ENCODE data around the gene NLRC5. TPM values are rescaled to one million over a fixed set of nuclear protein-coding genes. Genes with fewer than 3 reads are reported as not detected.
"Not testable (repeated sequence)": the region's sequence is repeated elsewhere in the genome, so short reads cannot be mapped to it uniquely, and the experiment has no call there.

NLRC5 gene
- total RNA-seq, 2 experiments from 2014 or later: 259 to 263 TPM

DNA sequence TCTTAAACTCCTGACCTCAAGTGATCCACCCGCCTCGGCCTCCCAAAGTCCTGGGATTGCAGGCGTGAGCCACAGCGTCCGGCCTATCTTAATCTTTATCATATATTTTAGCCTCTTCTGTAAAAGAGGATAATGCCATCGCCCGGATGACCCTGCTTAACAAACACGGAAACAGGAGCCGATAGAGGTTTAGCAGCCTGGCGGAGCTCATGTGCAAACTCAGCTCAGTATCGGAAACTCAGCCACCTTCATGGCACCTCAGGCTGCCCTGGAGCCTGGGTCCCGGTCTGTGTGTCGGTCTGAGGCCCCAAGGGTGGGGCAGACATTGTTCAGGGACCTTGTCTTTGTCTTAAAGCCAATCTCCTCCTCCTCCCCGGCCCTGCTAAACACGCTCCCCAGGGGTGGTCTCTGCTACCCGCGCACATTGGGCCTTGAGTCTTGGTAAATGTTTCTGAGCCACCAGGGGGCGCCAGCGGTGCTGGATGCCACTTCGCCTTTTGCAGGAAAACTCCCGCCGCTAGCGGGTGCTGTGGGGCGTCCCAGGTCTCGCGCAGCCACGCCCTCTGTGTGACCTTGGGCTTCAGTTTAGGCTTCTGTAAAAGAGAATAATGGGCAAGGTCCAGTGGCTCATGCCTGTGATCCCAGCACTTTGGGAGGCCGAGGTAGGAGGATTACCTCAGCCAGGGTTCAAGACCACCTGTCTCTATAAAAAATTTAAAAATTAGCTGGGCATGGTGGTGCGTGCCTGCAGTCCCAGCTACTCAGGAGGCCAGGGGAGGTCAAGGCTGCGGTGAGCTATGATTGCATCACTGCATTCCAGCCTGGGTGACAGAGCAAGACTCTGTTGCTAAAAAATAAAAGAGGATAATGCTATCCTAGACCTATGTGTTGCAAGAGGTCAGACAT lies 24.9 kb upstream of the NLRC5 start:
- Mint-ChIP-seq H3K36me3 (ENCODE audit: low read depth) (no peaks in the 10 kb centered on the region), H3K4me1 (peaks cover 19% of the 10 kb centered on the region), H3K9me3 (no peaks in the 10 kb centered on the region), H3K4me3 (no peak overlapping the region), H3K27ac (no peak overlapping the region), H3K27me3 (no peaks in the 10 kb centered on the region)
- peak; percentile 96 for DNase-seq
- ChIA-PET CTCF (interaction anchor here (0.7 to 5.5 kb wide), 45 partner anchors 9 to 418 kb away, joined by 3 to 42 read pairs (median 4); partner anchors contain the start of gene NLRC5), POLR2A (interaction anchor here (0.8 to 4.0 kb wide), 5 partner anchors 20 to 82 kb away, joined by 5 to 16 read pairs (median 6); partner anchors contain the start of gene NLRC5)

DNA sequence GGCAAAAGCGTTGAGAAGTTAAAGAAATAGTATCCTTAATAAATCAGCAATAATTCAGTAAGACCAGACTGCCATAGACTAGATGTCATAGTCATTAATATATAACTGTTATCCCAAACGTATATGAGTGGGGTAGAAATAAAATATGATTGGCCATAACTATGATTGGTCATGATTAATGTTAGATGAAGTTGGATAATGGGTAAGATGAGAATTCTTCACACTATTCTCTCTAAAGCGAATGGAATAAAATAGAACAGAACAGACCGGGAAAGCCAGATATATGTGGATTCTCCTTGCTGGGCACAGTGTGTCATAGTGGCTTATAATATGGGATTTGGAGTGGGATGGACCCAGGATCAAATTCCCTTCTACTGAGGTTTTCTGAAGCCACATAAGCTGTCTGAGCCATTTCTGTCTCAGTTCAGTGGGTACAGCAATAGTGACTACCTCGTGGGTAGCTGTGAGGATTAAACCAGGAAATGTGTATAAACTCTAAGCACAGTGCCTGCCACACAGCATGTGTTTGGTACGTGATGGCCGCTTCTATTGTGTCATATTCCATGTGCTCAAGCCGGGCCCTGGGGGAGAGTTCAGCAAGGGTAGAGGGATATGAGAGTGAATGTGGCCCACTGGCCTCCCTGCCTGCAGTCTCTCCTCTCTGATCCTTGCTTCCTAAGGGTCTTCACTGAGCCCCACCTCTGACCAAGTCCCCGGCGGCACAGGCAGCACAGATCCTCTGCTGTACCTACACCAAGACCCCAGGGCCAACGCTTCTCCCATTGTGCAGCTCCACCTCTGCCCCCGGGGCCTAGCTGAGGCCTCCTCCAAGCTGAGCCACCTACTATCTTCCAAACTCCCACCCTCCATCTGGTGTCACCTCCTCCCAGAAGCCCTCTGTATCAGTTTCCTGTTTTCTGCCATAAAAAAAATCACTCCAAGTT lies 23.9 kb upstream of the NLRC5 start:
- peak overlapping the region; percentile 62 for H3K27ac Mint-ChIP-seq
- H3K4me1 Mint-ChIP-seq: peaks cover 19% of the 10 kb centered on the region
- no peaks in the 10 kb centered on the region for H3K36me3 Mint-ChIP-seq (ENCODE audit: low read depth)
- POLR2A ChIA-PET: interaction anchor here (1.1 to 4.0 kb wide), 6 partner anchors 12 to 76 kb away, joined by 4 to 16 read pairs (median 6); partner anchors contain the start of gene NLRC5
- no peaks in the 10 kb centered on the region for H3K27me3 Mint-ChIP-seq
- no peaks in the 10 kb centered on the region for H3K9me3 Mint-ChIP-seq
- H3K4me3 Mint-ChIP-seq: no peak overlapping the region
- CTCF ChIA-PET: interaction anchor here (0.7 to 5.5 kb wide), 28 partner anchors 7 to 419 kb away, joined by 3 to 42 read pairs (median 5); partner anchors contain the start of gene NLRC5
- no peak for DNase-seq

DNA sequence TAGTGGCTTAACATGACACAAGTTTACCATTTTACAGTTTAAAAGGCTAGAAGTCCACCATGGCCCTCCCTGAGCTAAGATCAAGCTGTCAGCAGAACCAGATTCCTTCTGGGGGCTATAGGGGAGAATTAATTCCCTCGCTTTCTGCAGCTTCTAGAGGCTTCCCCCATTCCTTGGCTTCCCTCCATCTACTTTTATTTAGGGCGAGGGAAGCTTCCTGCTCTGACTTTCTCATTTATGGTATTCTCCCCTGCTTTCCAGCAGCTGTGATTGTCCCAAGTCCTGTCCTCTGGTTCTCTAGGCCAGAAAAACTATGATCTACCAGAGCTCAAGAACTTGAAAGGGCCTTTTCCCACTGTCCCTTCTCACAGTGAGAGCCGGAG lies 23.3 kb upstream of the NLRC5 start:
- peaks cover 20% of the 10 kb centered on the region for H3K4me1 Mint-ChIP-seq
- no peaks in the 10 kb centered on the region for H3K27me3 Mint-ChIP-seq
- CTCF ChIA-PET: interaction anchor here (1.1 to 5.5 kb wide), 9 partner anchors 8 to 90 kb away, joined by 3 to 42 read pairs (median 5); partner anchors contain the start of gene NLRC5
- no peak overlapping the region for H3K4me3 Mint-ChIP-seq
- no peak for DNase-seq
- H3K9me3 Mint-ChIP-seq: no peaks in the 10 kb centered on the region
- peak overlapping the region; percentile 62 for H3K27ac Mint-ChIP-seq
- POLR2A ChIA-PET: interaction anchor here (0.8 to 4.0 kb wide), 6 partner anchors 11 to 75 kb away, joined by 3 to 16 read pairs (median 5); partner anchors contain the start of gene NLRC5
- no peaks in the 10 kb centered on the region for H3K36me3 Mint-ChIP-seq (ENCODE audit: low read depth)

DNA sequence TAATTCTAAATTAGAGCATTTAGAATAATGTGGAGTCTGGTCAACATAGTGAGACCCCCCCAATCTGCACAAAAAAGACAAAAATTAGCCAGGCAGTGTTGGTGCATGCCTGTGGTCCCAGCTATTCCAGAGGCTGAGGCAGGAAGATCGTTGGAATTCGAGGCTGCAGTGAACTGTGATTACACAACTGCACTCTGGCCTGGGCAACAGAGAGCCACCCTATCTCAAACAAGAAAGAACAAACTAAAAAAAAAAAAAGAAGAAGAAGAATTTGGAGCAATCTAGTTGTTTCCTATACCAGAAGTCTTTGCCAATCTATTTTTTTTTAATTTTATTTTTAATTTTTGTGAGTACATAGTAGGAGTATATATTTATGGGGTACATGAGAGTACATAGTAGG lies 21.6 kb upstream of the NLRC5 start:
- ChIA-PET CTCF (interaction anchor here (0.7 to 5.5 kb wide), 4 partner anchors 9 to 22 kb away, joined by 3 to 40 read pairs (median 3); partner anchors contain the start of gene NLRC5), POLR2A (interaction anchor here (0.8 kb wide), 1 partner anchor 8 kb away, joined by 3 read pairs; no protein-coding TSS in a partner anchor)
- Mint-ChIP-seq H3K27me3 (no peaks in the 10 kb centered on the region), H3K4me3 (no peak overlapping the region), H3K36me3 (ENCODE audit: low read depth) (no peaks in the 10 kb centered on the region), H3K27ac (no peak overlapping the region), H3K9me3 (no peaks in the 10 kb centered on the region), H3K4me1 (peaks cover 22% of the 10 kb centered on the region)
- DNase-seq: no peak

DNA sequence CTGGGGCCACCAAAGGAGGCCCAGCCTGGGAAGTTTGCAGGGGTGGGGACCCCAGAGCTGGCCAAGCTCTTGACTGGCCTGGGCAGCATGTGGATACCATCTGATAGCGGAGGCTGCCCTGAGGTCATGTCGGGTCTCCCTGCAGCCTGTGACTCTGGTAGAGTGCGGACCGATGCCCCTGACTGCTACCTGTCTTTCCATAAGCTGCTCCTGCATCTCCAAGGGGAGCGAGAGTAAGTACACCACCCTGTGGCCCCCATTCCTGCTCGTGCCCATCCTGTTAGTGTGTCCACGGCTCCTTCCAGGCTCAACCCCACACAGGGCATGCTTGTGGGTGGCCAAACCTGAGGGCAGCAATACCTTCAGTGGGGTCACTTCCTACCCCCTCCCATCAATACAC lies 19.6 kb upstream of the NLRC5 start:
- no peak overlapping the region for H3K27ac Mint-ChIP-seq
- DNase-seq: no peak

DNA sequence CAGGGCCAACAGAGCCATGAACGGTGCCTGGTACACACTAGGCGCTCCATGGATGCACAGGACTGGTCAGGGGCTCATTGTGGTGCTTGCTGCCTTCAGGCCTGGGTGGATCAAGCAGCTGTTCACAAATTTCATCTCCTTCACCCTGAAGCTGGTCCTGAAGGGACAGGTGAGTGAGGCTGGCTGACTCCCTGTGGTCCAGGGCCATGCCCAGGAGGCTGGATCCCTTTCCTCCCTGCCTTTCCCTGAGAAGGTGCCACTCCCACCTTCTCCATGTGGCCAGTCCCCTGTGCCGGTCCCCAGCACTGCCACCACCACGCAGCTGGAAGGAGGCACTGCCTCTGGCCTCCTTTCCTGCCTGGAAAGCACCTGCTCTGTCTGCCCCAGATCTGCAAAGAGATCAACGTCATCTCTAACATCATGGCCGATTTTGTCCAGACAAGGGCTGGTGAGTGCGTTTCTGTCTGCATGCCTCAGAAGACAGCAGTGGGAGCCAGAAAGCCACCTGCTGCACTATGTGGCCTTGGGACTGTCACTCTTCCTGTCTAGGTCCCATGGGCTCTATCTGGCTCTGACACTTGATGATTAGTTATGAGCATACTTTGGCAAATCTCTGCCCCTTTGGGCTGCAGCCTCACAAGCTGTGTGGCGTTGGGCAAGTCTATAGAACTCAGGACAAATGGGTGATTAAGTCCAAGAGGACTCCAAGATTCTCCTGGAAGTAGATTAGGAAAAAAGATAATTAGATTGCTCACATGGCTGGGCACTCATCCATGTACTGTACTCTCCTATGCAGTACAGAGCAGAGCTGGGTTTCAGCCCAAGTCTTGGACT lies 18.2 kb upstream of the NLRC5 start:
- peaks cover 21% of the 10 kb centered on the region for H3K4me1 Mint-ChIP-seq
- H3K9me3 Mint-ChIP-seq: no peaks in the 10 kb centered on the region
- ChIA-PET POLR2A (interaction anchor here (1.4 kb wide), 1 partner anchor 10 kb away, joined by 3 read pairs; no protein-coding TSS in a partner anchor), CTCF (interaction anchor here (1.1 kb wide), 1 partner anchor 15 kb away, joined by 5 read pairs; no protein-coding TSS in a partner anchor)
- H3K27me3 Mint-ChIP-seq: no peaks in the 10 kb centered on the region
- no peaks in the 10 kb centered on the region for H3K36me3 Mint-ChIP-seq (ENCODE audit: low read depth)
- H3K4me3 Mint-ChIP-seq: no peak overlapping the region
- no peak overlapping the region for H3K27ac Mint-ChIP-seq
- no peak for DNase-seq

More for the DNA sequence above, 19.6 kb upstream of the NLRC5 start:
- Mint-ChIP-seq H3K4me3 (no peak overlapping the region), H3K36me3 (ENCODE audit: low read depth) (no peaks in the 10 kb centered on the region), H3K4me1 (peaks cover 26% of the 10 kb centered on the region), H3K9me3 (no peaks in the 10 kb centered on the region), H3K27me3 (no peaks in the 10 kb centered on the region)
- ChIA-PET CTCF (interaction anchor here (1.1 kb wide), 1 partner anchor 17 kb away, joined by 5 read pairs; no protein-coding TSS in a partner anchor), POLR2A (interaction anchor here (1.3 to 1.4 kb wide), 2 partner anchors 11 to 26 kb away, joined by 3 read pairs; no protein-coding TSS in a partner anchor)

DNA sequence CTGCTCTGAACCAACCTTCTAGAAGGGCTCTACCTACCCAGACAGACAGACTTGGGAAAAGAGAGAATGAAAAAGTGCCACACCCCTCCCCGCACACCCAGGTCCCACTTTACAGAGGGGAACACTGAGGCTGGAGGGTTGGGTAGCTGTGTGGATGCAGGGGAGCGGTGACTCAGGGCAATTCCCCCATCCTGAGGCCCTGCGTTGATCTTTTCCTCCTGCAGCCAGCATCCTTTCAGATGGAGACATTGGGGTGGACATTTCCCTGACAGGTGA lies 17.7 kb upstream of the NLRC5 start:
- no peaks in the 10 kb centered on the region for H3K9me3 Mint-ChIP-seq
- CTCF ChIA-PET: no interaction called here
- no peaks in the 10 kb centered on the region for H3K27me3 Mint-ChIP-seq
- DNase-seq: no peak
- no peaks in the 10 kb centered on the region for H3K36me3 Mint-ChIP-seq (ENCODE audit: low read depth)
- POLR2A ChIA-PET: no interaction called here
- no peak overlapping the region for H3K4me3 Mint-ChIP-seq
- H3K27ac Mint-ChIP-seq: no peak overlapping the region
- H3K4me1 Mint-ChIP-seq: peaks cover 20% of the 10 kb centered on the region

DNA sequence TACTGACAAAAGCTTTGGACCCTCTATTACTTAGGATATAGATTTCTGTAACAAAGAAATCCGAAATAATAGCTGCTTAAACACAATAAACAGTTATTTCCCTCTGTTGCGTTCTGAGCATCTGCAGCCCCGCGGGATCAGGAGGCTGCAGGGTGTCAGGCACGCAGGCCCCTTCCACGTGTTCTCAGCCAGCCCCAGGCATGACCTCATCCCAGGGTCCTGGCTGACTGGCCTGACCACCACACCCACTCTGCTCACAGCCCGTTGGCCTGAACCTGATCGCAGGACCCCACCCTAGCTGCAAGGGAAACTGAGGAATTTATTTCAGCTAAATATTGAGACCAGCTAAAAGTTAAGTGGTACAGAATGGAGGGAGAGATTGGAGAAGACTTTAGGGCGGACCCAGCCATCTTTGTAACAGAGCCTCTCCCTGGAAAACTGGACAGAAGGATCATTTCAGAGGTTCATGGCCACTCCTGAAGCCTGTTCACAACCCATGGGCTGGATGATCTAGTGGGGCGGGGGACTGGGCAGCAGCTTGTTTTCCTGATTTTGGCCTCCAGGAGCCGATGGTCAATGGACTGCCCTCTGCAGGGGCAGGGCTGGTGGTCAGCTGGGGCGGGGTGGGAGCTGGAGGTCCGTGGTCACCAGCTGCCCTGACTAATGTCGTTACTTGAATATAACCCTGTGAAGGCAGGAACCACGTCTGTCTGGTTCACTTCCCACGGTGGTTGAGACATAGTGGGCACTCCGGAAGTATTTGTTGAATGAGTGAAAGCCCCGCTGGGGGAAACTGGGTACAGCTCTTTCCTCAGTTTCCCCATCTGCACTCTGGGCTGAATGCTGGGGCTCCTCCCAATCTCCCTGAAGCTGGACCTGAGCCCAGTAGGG lies 16.7 kb upstream of the NLRC5 start:
- H3K27me3 Mint-ChIP-seq: no peaks in the 10 kb centered on the region
- peaks cover 20% of the 10 kb centered on the region for H3K4me1 Mint-ChIP-seq
- DNase-seq: no peak
- H3K36me3 Mint-ChIP-seq (ENCODE audit: low read depth): no peaks in the 10 kb centered on the region
- H3K4me3 Mint-ChIP-seq: no peak overlapping the region
- CTCF ChIA-PET: interaction anchor here (0.7 to 3.8 kb wide), 2 partner anchors 8 to 10 kb away, joined by 4 to 17 read pairs; no protein-coding TSS in a partner anchor
- H3K9me3 Mint-ChIP-seq: no peaks in the 10 kb centered on the region
- no peak overlapping the region for H3K27ac Mint-ChIP-seq
- POLR2A ChIA-PET: interaction anchor here (0.8 to 1.7 kb wide), 3 partner anchors 11 to 41 kb away, joined by 3 to 6 read pairs (median 4); partner anchors contain the start of genes HERPUD1 and NLRC5

DNA sequence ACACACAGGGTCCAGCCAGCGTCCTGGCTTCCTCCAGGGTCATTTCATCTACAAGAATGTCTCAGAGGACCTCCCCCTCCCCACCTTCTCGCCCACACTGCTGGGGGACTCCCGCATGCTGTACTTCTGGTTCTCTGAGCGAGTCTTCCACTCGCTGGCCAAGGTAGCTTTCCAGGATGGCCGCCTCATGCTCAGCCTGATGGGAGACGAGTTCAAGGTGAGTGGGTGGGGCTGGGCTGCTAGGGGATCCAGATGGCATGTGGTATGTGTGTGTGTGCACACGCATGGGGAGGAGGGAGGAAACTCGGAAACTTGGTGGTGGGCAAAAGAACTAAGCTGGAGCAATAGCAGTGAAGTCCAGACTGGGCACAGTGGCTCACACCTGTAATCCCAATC lies 16.1 kb upstream of the NLRC5 start:
- Mint-ChIP-seq H3K27me3 (no peaks in the 10 kb centered on the region), H3K27ac (no peak overlapping the region), H3K9me3 (no peaks in the 10 kb centered on the region), H3K4me1 (peaks cover 20% of the 10 kb centered on the region), H3K36me3 (ENCODE audit: low read depth) (no peaks in the 10 kb centered on the region), H3K4me3 (no peak overlapping the region)
- DNase-seq: no peak
- POLR2A ChIA-PET: interaction anchor here (1.7 kb wide), 1 partner anchor 42 kb away, joined by 6 read pairs; the partner anchor contains the start of gene HERPUD1
- CTCF ChIA-PET: interaction anchor here (3.8 kb wide), 1 partner anchor 9 kb away, joined by 17 read pairs; no protein-coding TSS in a partner anchor

DNA sequence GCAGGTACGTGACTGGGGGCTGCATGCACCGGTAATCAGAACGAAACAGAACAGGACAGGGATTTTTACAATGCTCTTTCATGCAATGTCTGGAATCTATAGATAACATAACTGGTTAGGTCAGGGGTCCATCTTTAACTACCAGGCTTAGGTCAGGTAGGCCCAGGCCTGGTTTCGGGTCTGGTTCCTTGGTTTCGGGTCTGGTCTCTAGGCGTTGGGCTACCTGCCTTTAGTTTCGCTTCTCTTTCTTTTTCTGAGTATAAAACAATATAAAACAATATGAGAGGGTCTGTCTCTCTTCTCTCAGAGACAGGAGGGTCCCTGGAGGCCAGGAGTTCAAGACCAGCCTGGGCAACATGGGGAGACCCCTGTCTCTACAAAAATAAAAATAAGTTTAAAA lies 15.5 kb upstream of the NLRC5 start:
- DNase-seq; H3K4me3 Mint-ChIP-seq; H3K36me3 Mint-ChIP-seq (ENCODE audit: low read depth); H3K27me3 Mint-ChIP-seq; H3K27ac Mint-ChIP-seq; H3K9me3 Mint-ChIP-seq: not testable (repeated sequence)
- CTCF ChIA-PET: interaction anchor here (1.0 to 3.8 kb wide), 2 partner anchors 9 to 10 kb away, joined by 3 to 17 read pairs; no protein-coding TSS in a partner anchor
- peaks cover 20% of the 10 kb centered on the region for H3K4me1 Mint-ChIP-seq
- POLR2A ChIA-PET: interaction anchor here (1.7 kb wide), 1 partner anchor 42 kb away, joined by 6 read pairs; the partner anchor contains the start of gene HERPUD1

Measured in activated CD4-positive, alpha-beta memory T cell treated with anti-CD3 and anti-CD28 coated beads, Interleukin-2, amount 10 ng/mL, durations not matched to agents 7 days and 5 days (primary cell).